Effector memory CD4-positive, alpha-beta T cell (primary cell): Measurements from ENCODE around the gene VPS26C.

Experiments used
- DNase-seq, 3 donors: peaks; one replicate each; pipeline ENCODE4 v3.0.0-alpha.2; 2020
- H3K27ac ChIP-seq: 2 replicates; pipeline ENCODE4 v1.7.0; 2013; ENCODE audit warnings: mild to moderate bottlenecking, low read length, moderate library complexity; ENCODE audit not compliant: insufficient read depth, poor library complexity, severe bottlenecking
- H3K27me3 ChIP-seq: replicated peaks from 2 replicates; pipeline ENCODE4 v1.7.0; 2013; ENCODE audit warnings: mild to moderate bottlenecking, low read length; ENCODE audit not compliant: insufficient read depth, control insufficient read depth, poor library complexity, severe bottlenecking
- H3K36me3 ChIP-seq: 2 replicates; pipeline ENCODE4 v1.7.0; 2013; ENCODE audit warnings: mild to moderate bottlenecking, low read length, moderate library complexity; ENCODE audit not compliant: control insufficient read depth, insufficient read depth
- H3K4me1 ChIP-seq: 2 replicates; pipeline ENCODE4 v1.7.0; 2013; ENCODE audit warnings: low read length, mild to moderate bottlenecking; ENCODE audit not compliant: control insufficient read depth, insufficient read depth, poor library complexity, severe bottlenecking
- H3K4me3 ChIP-seq: 2 replicates; pipeline ENCODE4 v1.7.0; 2013; ENCODE audit warnings: low read length, low read depth, mild to moderate bottlenecking; ENCODE audit not compliant: insufficient read depth, poor library complexity, severe bottlenecking
- H3K9me3 ChIP-seq: 2 replicates; pipeline ENCODE4 v1.7.0; 2013; ENCODE audit warnings: mild to moderate bottlenecking, low read length, moderate library complexity; ENCODE audit not compliant: control insufficient read depth

The VPS26C gene

GRCh38 chr21:37248298-37248697 lies 18.8 kb downstream of the VPS26C start:
- no peak overlapping the region for H3K27ac ChIP-seq
- H3K4me1 ChIP-seq = peaks cover 19% of the 10 kb centered on the region

GRCh38 chr21:37245151-37245550 lies 22.0 kb downstream of the VPS26C start:
- Histone ChIP-seq H3K27ac (no peak overlapping the region), H3K36me3 (peaks cover 13% of the 10 kb centered on the region), H3K4me3 (no peak overlapping the region), H3K4me1 (peaks cover 19% of the 10 kb centered on the region), H3K27me3 (no peaks in the 10 kb centered on the region), H3K9me3 (no peaks in the 10 kb centered on the region)
- DNase-seq = no peak

More at GRCh38 chr21:37248298-37248697, 18.8 kb downstream of the VPS26C start:
- Histone ChIP-seq H3K27me3 (no peaks in the 10 kb centered on the region), H3K4me3 (no peak overlapping the region), H3K36me3 (no peaks in the 10 kb centered on the region), H3K9me3 (no peaks in the 10 kb centered on the region)
- no peak for DNase-seq

- Histone ChIP-seq H3K27ac (no peak overlapping the region), H3K4me3 (no peak overlapping the region), H3K36me3 (peaks cover 14% of the 10 kb centered on the region), H3K4me1 (peaks cover 19% of the 10 kb centered on the region), H3K9me3 (no peaks in the 10 kb centered on the region), H3K27me3 (no peaks in the 10 kb centered on the region)
- DNase-seq = no peak
Measured at GRCh38 chr21:37244501-37245095, 22.5 kb downstream of the VPS26C start.

- Histone ChIP-seq H3K4me3 (no peak overlapping the region), H3K27ac (no peak overlapping the region), H3K9me3 (no peaks in the 10 kb centered on the region), H3K4me1 (peaks cover 16% of the 10 kb centered on the region), H3K27me3 (no peaks in the 10 kb centered on the region), H3K36me3 (peaks cover 14% of the 10 kb centered on the region)
- DNase-seq = no peak
Measured at GRCh38 chr21:37243961-37244360, 23.2 kb downstream of the VPS26C start.

- Histone ChIP-seq H3K4me3 (no peak overlapping the region), H3K4me1 (peaks cover 14% of the 10 kb centered on the region), H3K9me3 (no peaks in the 10 kb centered on the region), H3K27ac (no peak overlapping the region), H3K36me3 (peaks cover 33% of the 10 kb centered on the region), H3K27me3 (no peaks in the 10 kb centered on the region)
- no peak for DNase-seq
Measured at GRCh38 chr21:37241426-37241825, 25.7 kb downstream of the VPS26C start.

- H3K36me3 ChIP-seq = peaks cover 36% of the 10 kb centered on the region
- no peak overlapping the region for H3K4me3 ChIP-seq
- peaks cover 14% of the 10 kb centered on the region for H3K4me1 ChIP-seq
- DNase-seq = no peak
- no peaks in the 10 kb centered on the region for H3K9me3 ChIP-seq
- no peak overlapping the region for H3K27ac ChIP-seq
- no peaks in the 10 kb centered on the region for H3K27me3 ChIP-seq
Measured at GRCh38 chr21:37240978-37241377, 26.2 kb downstream of the VPS26C start.

- no peak for DNase-seq
- Histone ChIP-seq H3K27ac (no peak overlapping the region), H3K27me3 (no peaks in the 10 kb centered on the region), H3K9me3 (no peaks in the 10 kb centered on the region), H3K4me3 (no peak overlapping the region), H3K4me1 (no peaks in the 10 kb centered on the region), H3K36me3 (peaks cover 54% of the 10 kb centered on the region)
Measured at GRCh38 chr21:37237764-37238163, 29.4 kb downstream of the VPS26C start.

- peaks cover 58% of the 10 kb centered on the region for H3K36me3 ChIP-seq
- no peaks in the 10 kb centered on the region for H3K4me1 ChIP-seq
- H3K27me3 ChIP-seq = no peaks in the 10 kb centered on the region
- H3K27ac ChIP-seq = no peak overlapping the region
- H3K9me3 ChIP-seq = no peaks in the 10 kb centered on the region
- no peak overlapping the region for H3K4me3 ChIP-seq
- DNase-seq = no peak
Measured at GRCh38 chr21:37237346-37237745, 29.8 kb downstream of the VPS26C start.

GRCh38 chr21:37233551-37234146 lies 33.5 kb downstream of the VPS26C start:
- Histone ChIP-seq H3K9me3 (no peaks in the 10 kb centered on the region), H3K27me3 (no peaks in the 10 kb centered on the region), H3K4me3 (no peak overlapping the region), H3K27ac (no peak overlapping the region), H3K36me3 (peaks cover 73% of the 10 kb centered on the region), H3K4me1 (no peaks in the 10 kb centered on the region)
- no peak for DNase-seq

- no peak for DNase-seq
- no peaks in the 10 kb centered on the region for H3K9me3 ChIP-seq
- H3K36me3 ChIP-seq = peaks cover 77% of the 10 kb centered on the region
- no peaks in the 10 kb centered on the region for H3K4me1 ChIP-seq
- no peak overlapping the region for H3K27ac ChIP-seq
- H3K4me3 ChIP-seq = no peak overlapping the region
- no peaks in the 10 kb centered on the region for H3K27me3 ChIP-seq
Measured at GRCh38 chr21:37232274-37233018, 34.7 kb downstream of the VPS26C start.
